ENCODE data around the gene GNAZ. TPM values are rescaled to one million over a fixed set of nuclear protein-coding genes. Genes with fewer than 3 reads are reported as not detected.

The GNAZ gene
- polyA plus RNA-seq, 2 of the 4 experiments (the other 2 are of a cell fraction): 1.9 to 2.5 TPM

- FAIRE-seq (no peak), ATAC-seq (no peak), DNase-seq (ENCODE audit: low read depth in 1 of 2, low spot score in 1 of 2) (no peak)
- no peak overlapping the region for H3K4me2 ChIP-seq
- H3K4me3 ChIP-seq: no peak overlapping the region
- ChIA-PET POLR2A (no interaction called here), CTCF (interaction anchor here (0.8 kb wide), 1 partner anchor 103 kb away, joined by 3 read pairs; no protein-coding TSS in a partner anchor)
- H3K27ac ChIP-seq: no peak overlapping the region
- 55% methylated on average over 10 of the region's 12 CpGs for WGBS (ENCODE audit: missing lambda C conversion rate)
- TF ChIP-seq HOXB13 (CRISPR knock-in tag; IDR thresholded peaks at IDR 0.05; ENCODE audit: low read depth) (no peak), JUN (IDR thresholded peaks at IDR 0.05) (no peak)
- H3K9me3 ChIP-seq: no peaks in the 10 kb centered on the region
- H3K4me1 ChIP-seq: no peaks in the 10 kb centered on the region
Measured at GRCh38 chr22:23062616-23063538, 7.4 kb upstream of the GNAZ start.

- H3K4me2 ChIP-seq: no peak overlapping the region
- TF ChIP-seq KDM5A (IDR thresholded peaks at IDR 0.05) (no peak), PHF8 (IDR thresholded peaks at IDR 0.05; ENCODE audit: borderline replicate concordance, low read depth) (no peak), HES2 (IDR thresholded peaks at IDR 0.05) (no peak)
- no CpG with 5 or more reads among the region's 16 CpGs for WGBS (ENCODE audit: missing lambda C conversion rate)
- no peak for DNase-seq (ENCODE audit: low read depth in 1 of 2, low spot score in 1 of 2)
- H3K4me3 ChIP-seq: no peak overlapping the region
- no peaks in the 10 kb centered on the region for H3K9me3 ChIP-seq
- ChIA-PET CTCF (interaction anchor here (0.8 to 1.1 kb wide), 2 partner anchors 11 to 104 kb away, joined by 3 read pairs; no protein-coding TSS in a partner anchor), POLR2A (no interaction called here)
- H3K4me1 ChIP-seq: no peaks in the 10 kb centered on the region
- ATAC-seq: no peak
- no peak for FAIRE-seq
- no peak overlapping the region for H3K27ac ChIP-seq
Measured at GRCh38 chr22:23063539-23064380, 6.6 kb upstream of the GNAZ start.

GRCh38 chr22:23064381-23065068 is 5.8 kb upstream of the GNAZ start:
- FAIRE-seq (no peak), DNase-seq (ENCODE audit: low read depth in 1 of 2, low spot score in 1 of 2) (no peak), ATAC-seq (no peak)
- Histone ChIP-seq H3K9me3 (no peaks in the 10 kb centered on the region), H3K4me3 (no peak overlapping the region), H3K27ac (no peak overlapping the region), H3K4me1 (0 out of 3 replicates have a peak, but pooled peaks cover 2% of the 10 kb centered on the region), H3K4me2 (no peak overlapping the region)
- whole genome bisulfite sequencing (ENCODE audit: missing lambda C conversion rate): 71% methylated on average over 10 of the region's 11 CpGs
- CTCF ChIA-PET: interaction anchor here (1.1 kb wide), 1 partner anchor 11 kb away, joined by 3 read pairs; no protein-coding TSS in a partner anchor
- POLR2A ChIA-PET: no interaction called here
- TF ChIP-seq ATOH8 (CRISPR knock-in tag; IDR thresholded peaks at IDR 0.05; ENCODE audit: low read depth): no peak
- no peak for TF ChIP-seq ZNF302 (CRISPR knock-in tag; IDR thresholded peaks at IDR 0.05)
- TF ChIP-seq RARB (CRISPR knock-in tag; IDR thresholded peaks at IDR 0.05): no peak
- no peak for TF ChIP-seq HEYL (CRISPR knock-in tag; IDR thresholded peaks at IDR 0.05)
- no peak for TF ChIP-seq REST (IDR thresholded peaks at IDR 0.05)
- no peak for TF ChIP-seq ZC3H11A (IDR thresholded peaks at IDR 0.05)

Measured in A549 (cell line).